GM12872 (cell line): ENCODE results near the gene PDE4B.

Experiments used
- TF ChIP-seq, protein P1 (sequence below): IDR thresholded peaks from 3 replicates; pipeline ENCODE4 v1.5.1; 2011; ENCODE audit warnings: low read depth, mild to moderate bottlenecking, low read length, moderate library complexity; ENCODE audit not compliant: insufficient read depth

The PDE4B gene

DNA sequence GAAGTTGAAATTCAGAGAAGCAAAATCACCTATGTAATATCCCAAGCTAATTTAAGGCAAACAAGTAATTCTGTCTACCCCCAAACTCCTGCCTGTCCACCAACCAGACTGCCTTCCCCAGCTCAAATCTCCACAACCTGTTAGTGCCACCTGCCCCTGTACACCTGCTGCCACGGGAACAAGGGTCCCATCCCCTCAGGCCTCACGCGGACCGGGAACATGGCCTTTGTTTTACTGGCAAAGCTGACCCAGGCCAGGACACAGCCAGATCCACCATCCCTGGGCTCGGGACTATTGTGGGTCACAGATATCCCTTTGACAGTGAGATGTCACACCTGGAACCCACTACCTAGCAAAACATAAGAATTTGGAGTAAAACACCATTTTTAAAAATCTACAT lies 601.9 kb downstream of the PDE4B start:
- TF ChIP-seq, protein P1, sequence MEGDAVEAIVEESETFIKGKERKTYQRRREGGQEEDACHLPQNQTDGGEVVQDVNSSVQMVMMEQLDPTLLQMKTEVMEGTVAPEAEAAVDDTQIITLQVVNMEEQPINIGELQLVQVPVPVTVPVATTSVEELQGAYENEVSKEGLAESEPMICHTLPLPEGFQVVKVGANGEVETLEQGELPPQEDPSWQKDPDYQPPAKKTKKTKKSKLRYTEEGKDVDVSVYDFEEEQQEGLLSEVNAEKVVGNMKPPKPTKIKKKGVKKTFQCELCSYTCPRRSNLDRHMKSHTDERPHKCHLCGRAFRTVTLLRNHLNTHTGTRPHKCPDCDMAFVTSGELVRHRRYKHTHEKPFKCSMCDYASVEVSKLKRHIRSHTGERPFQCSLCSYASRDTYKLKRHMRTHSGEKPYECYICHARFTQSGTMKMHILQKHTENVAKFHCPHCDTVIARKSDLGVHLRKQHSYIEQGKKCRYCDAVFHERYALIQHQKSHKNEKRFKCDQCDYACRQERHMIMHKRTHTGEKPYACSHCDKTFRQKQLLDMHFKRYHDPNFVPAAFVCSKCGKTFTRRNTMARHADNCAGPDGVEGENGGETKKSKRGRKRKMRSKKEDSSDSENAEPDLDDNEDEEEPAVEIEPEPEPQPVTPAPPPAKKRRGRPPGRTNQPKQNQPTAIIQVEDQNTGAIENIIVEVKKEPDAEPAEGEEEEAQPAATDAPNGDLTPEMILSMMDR: no peak

- TF ChIP-seq, protein P1: no peak
Observed at GRCh38 chr1:66395202-66396061, 602.7 kb downstream of the PDE4B start.

- TF ChIP-seq, protein P1: no peak
Observed at GRCh38 chr1:66396212-66396890, 603.7 kb downstream of the PDE4B start.

GRCh38 chr1:66397192-66397591 lies 604.5 kb downstream of the PDE4B start:
- TF ChIP-seq, protein P1: no peak

- TF ChIP-seq, protein P1: no peak
Observed at GRCh38 chr1:66399888-66400529, 607.3 kb downstream of the PDE4B start.

DNA sequence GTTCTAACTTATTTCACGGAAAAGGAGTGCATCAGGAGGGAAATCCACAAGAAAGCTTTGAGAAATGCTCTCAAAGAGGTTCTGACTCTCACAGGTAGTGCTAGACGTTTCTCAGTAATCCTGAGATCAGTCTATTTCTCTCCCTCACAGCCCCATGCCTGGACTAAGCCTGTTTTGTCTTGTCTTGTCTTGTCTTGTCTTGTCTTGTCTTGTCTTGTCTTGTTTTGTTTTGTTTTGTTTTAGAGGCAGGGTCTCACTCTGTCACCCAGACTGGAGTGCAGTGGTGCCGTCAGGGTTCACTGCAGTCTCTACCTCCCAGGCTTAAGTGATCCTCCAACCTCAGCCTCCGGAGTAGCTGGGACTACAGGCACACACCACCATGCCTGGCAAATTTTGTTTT lies 608.0 kb downstream of the PDE4B start:
- TF ChIP-seq, protein P1: no peak

- TF ChIP-seq, protein P1: no peak
Observed at GRCh38 chr1:66401244-66401643, 608.5 kb downstream of the PDE4B start.
